H9 (cell line): Measurements from ENCODE around the gene POP4. TPM values are rescaled to one million over a fixed set of nuclear protein-coding genes. Genes with fewer than 3 reads are reported as not detected.

Experiments used
- DNase-seq: peaks from one replicate; pipeline ENCODE4 v3.0.0-alpha.2; 2017
- H2AFZ ChIP-seq: one replicate; pipeline ENCODE4 v1.6.1; 2013; ENCODE audit warnings: mild to moderate bottlenecking, low read length, control low read depth, moderate library complexity
- H2AK5ac ChIP-seq: 2 replicates; pipeline ENCODE4 v1.6.1; 2013; ENCODE audit warnings: low read length, control low read depth, mixed read lengths; ENCODE audit not compliant: insufficient read length
- H2BK120ac ChIP-seq: one replicate; pipeline ENCODE4 v1.6.1; 2013; ENCODE audit warnings: low read depth, mild to moderate bottlenecking, low read length, control low read depth, inconsistent platforms; ENCODE audit not compliant: poor library complexity, severe bottlenecking
- H2BK12ac ChIP-seq: 2 replicates; pipeline ENCODE4 v1.6.1; 2013; ENCODE audit warnings: low read length, control low read depth, mixed read lengths, low read depth; ENCODE audit not compliant: insufficient read length
- H2BK15ac ChIP-seq: 2 replicates; pipeline ENCODE4 v1.6.1; 2013; ENCODE audit warnings: low read depth, low read length, control low read depth
- H2BK20ac ChIP-seq: one replicate; pipeline ENCODE4 v1.6.1; 2013; ENCODE audit warnings: low read depth, mild to moderate bottlenecking, low read length, control low read depth, inconsistent platforms; ENCODE audit not compliant: poor library complexity, severe bottlenecking
- H2BK5ac ChIP-seq: 2 replicates; pipeline ENCODE4 v1.6.1; 2013; ENCODE audit warnings: low read length, control low read depth, mixed read lengths; ENCODE audit not compliant: insufficient read length
- H3K14ac ChIP-seq: 2 replicates; pipeline ENCODE4 v1.6.1; 2013; ENCODE audit warnings: low read length, control low read depth; ENCODE audit not compliant: insufficient read depth
- H3K18ac ChIP-seq: 2 replicates; pipeline ENCODE4 v1.6.1; 2013; ENCODE audit warnings: low read depth, mild to moderate bottlenecking, mixed read lengths, low read length, control low read depth; ENCODE audit not compliant: insufficient read length
- H3K23ac ChIP-seq: 2 replicates; pipeline ENCODE4 v1.6.1; 2013; ENCODE audit warnings: low read length, control low read depth, mixed read lengths, low read depth; ENCODE audit not compliant: insufficient read length
- H3K23me2 ChIP-seq: 2 replicates; pipeline ENCODE4 v1.6.1; 2013; ENCODE audit warnings: low read depth, mild to moderate bottlenecking, mixed read lengths, low read length, control low read depth; ENCODE audit not compliant: insufficient read length, poor library complexity, severe bottlenecking
- H3K27ac ChIP-seq: 2 replicates; pipeline ENCODE4 v1.5.1; 2013; ENCODE audit warnings: low read length, control low read depth, mixed read lengths, low read depth; ENCODE audit not compliant: insufficient read length
- H3K27me3 ChIP-seq: 2 replicates; pipeline ENCODE4 v1.6.1; 2013; ENCODE audit warnings: low read length, control low read depth, inconsistent platforms; ENCODE audit not compliant: insufficient read depth
- H3K4ac ChIP-seq: 2 replicates; pipeline ENCODE4 v1.6.1; 2013; ENCODE audit warnings: low read depth, mild to moderate bottlenecking, control low read depth, inconsistent platforms, low read length, moderate library complexity
- H3K4me1 ChIP-seq: 2 replicates; pipeline ENCODE4 v1.6.1; 2013; ENCODE audit warnings: low read length, control low read depth, inconsistent platforms; ENCODE audit not compliant: insufficient read depth
- H3K4me2 ChIP-seq: 2 replicates; pipeline ENCODE4 v1.6.1; 2013; ENCODE audit warnings: low read length, control low read depth, mixed read lengths; ENCODE audit not compliant: insufficient read length, insufficient read depth
- H3K56ac ChIP-seq: 2 replicates; pipeline ENCODE4 v1.6.1; 2013; ENCODE audit warnings: low read depth, mild to moderate bottlenecking, mixed read lengths, low read length, control low read depth; ENCODE audit not compliant: insufficient read length
- H3K79me1 ChIP-seq: 2 replicates; pipeline ENCODE4 v1.6.1; 2013; ENCODE audit warnings: low read depth, mild to moderate bottlenecking, moderate library complexity, low read length, control low read depth, inconsistent platforms; ENCODE audit not compliant: insufficient read depth, poor library complexity, severe bottlenecking
- H3K79me2 ChIP-seq: 2 replicates; pipeline ENCODE4 v1.6.1; 2013; ENCODE audit warnings: low read length, control low read depth, inconsistent platforms; ENCODE audit not compliant: insufficient read depth
- H3K9ac ChIP-seq: 2 replicates; pipeline ENCODE4 v1.6.1; 2013; ENCODE audit warnings: low read length, control low read depth, mixed read lengths; ENCODE audit not compliant: insufficient read length; ENCODE audit errors: extremely low read depth
- H3K9me3 ChIP-seq: one replicate; pipeline ENCODE4 v1.6.1; 2013; ENCODE audit warnings: low read depth, low read length, inconsistent platforms; ENCODE audit not compliant: control insufficient read depth
- H3T11ph ChIP-seq: one replicate; pipeline ENCODE4 v1.6.1; 2013; ENCODE audit warnings: mild to moderate bottlenecking, low read length, control low read depth, inconsistent platforms
- H4K20me1 ChIP-seq: one replicate; pipeline ENCODE4 v1.6.1; 2013; ENCODE audit not compliant: control insufficient read depth, insufficient read length, insufficient read depth
- H4K5ac ChIP-seq: 2 replicates; pipeline ENCODE4 v1.6.1; 2013; ENCODE audit warnings: low read depth, mild to moderate bottlenecking, mixed read lengths, low read length, control low read depth; ENCODE audit not compliant: insufficient read length
- H4K8ac ChIP-seq: replicated peaks from 2 replicates; pipeline ENCODE4 v1.6.1; 2013; ENCODE audit warnings: low read length, control low read depth, mixed read lengths, low read depth; ENCODE audit not compliant: insufficient read length
- H4K91ac ChIP-seq: 2 replicates; pipeline ENCODE4 v1.6.1; 2013; ENCODE audit warnings: low read depth, mild to moderate bottlenecking, moderate library complexity, mixed read lengths, low read length, control low read depth; ENCODE audit not compliant: insufficient read length
- H3K27ac Mint-ChIP-seq, 3 experiments: 2 replicates in 2 of 3; 3 replicates in 1 of 3; pipeline ENCODE4 v1.8.0; 2020 to 2021; ENCODE audit warnings: mixed read lengths in 3 of 3, mild to moderate bottlenecking in 1 of 3, moderate library complexity in 1 of 3
- H3K27me3 Mint-ChIP-seq: 2 replicates; pipeline ENCODE4 v1.8.0; 2021; ENCODE audit warnings: low read depth, mild to moderate bottlenecking, moderate library complexity, mixed read lengths
- H3K36me3 Mint-ChIP-seq, 3 experiments: 2 replicates in 2 of 3; 3 replicates in 1 of 3; pipeline ENCODE4 v1.8.0; 2020 to 2021; ENCODE audit warnings: low read depth in 3 of 3, mixed read lengths in 3 of 3; ENCODE audit not compliant: insufficient read depth in 1 of 3
- H3K4me1 Mint-ChIP-seq, 2 experiments: 2 replicates each; pipeline ENCODE4 v1.8.0; 2020; ENCODE audit warnings: mixed read lengths in 2 of 2
- H3K4me3 Mint-ChIP-seq, 2 experiments: 2 replicates in 1 of 2; 3 replicates in 1 of 2; pipeline ENCODE4 v1.8.0; 2020 to 2021; ENCODE audit warnings: mild to moderate bottlenecking in 2 of 2, mixed read lengths in 2 of 2, moderate library complexity in 1 of 2
- H3K9me3 Mint-ChIP-seq, 2 experiments: 2 replicates in 1 of 2; 3 replicates in 1 of 2; pipeline ENCODE4 v1.8.0; 2020; ENCODE audit warnings: mild to moderate bottlenecking in 2 of 2, mixed read lengths in 2 of 2, moderate library complexity in 1 of 2
- WGBS: extraction: QIAGEN DNeasy Blood & Tissue Kit; methylation state at CpG from one replicate; pipeline ENCODE4 v1.1.7; 2013; ENCODE audit warnings: missing lambda C conversion rate, low lambda C conversion rate, mixed read lengths; ENCODE audit not compliant: insufficient read length; ENCODE audit errors: extremely low coverage; 5-methylcytosine and 5-hydroxymethylcytosine counted together
- total RNA-seq: library from RNA; stranded (reverse); gene quantifications from 2 replicates; pipeline ENCODE4 v1.2.1, GENCODE V29; 2021
- TF ChIP-seq, protein P1 (sequence below): fragments of 200-600 bp; sonication (generic); conservative IDR thresholded peaks from 3 replicates; pipeline ENCODE4 v1.8.0; 2021; ENCODE audit warnings: antibody characterized with exemption, mild to moderate bottlenecking

Gene POP4
- total RNA-seq, 1 experiment from 2014 or later: 51.4 TPM

DNA sequence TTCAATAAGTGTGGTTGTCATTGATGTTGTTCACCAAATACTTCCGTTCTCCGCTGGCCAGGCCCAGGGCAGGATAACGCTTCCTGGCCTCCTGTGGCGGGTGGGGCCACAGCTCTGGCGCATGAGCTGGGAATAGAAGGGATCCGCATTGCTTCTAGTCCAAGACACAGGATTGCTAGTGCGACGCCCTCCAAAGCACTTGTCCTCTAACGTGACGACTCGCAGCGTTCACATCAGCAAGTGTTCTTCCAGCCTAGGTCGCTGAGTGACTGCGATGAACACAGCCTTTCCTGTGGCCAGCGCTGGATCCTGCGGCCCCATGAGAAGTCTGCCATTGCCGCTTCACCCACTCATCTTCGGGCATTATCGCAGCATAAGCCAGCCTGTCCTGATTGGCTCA lies 40.9 kb upstream of the POP4 start:
- H3K27ac ChIP-seq: no peak overlapping the region
- TF ChIP-seq, protein P1, sequence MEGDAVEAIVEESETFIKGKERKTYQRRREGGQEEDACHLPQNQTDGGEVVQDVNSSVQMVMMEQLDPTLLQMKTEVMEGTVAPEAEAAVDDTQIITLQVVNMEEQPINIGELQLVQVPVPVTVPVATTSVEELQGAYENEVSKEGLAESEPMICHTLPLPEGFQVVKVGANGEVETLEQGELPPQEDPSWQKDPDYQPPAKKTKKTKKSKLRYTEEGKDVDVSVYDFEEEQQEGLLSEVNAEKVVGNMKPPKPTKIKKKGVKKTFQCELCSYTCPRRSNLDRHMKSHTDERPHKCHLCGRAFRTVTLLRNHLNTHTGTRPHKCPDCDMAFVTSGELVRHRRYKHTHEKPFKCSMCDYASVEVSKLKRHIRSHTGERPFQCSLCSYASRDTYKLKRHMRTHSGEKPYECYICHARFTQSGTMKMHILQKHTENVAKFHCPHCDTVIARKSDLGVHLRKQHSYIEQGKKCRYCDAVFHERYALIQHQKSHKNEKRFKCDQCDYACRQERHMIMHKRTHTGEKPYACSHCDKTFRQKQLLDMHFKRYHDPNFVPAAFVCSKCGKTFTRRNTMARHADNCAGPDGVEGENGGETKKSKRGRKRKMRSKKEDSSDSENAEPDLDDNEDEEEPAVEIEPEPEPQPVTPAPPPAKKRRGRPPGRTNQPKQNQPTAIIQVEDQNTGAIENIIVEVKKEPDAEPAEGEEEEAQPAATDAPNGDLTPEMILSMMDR: no peak
- peak overlapping the region; percentile 15 for H4K8ac ChIP-seq
- WGBS: no CpG with 5 or more reads among the region's 19 CpGs
- H2BK12ac ChIP-seq: no peak overlapping the region
- no peaks in the 10 kb centered on the region; a peak in 1 of 7 replicates for H3K36me3 Mint-ChIP-seq
- H3K18ac ChIP-seq: no peak overlapping the region
- H3K56ac ChIP-seq: no peak overlapping the region
- H3K4me3 Mint-ChIP-seq: no peak overlapping the region
- H2AK5ac ChIP-seq: no peak overlapping the region
- peaks cover 3% of the 10 kb centered on the region for H3K9me3 ChIP-seq
- H3K4me1 Mint-ChIP-seq: peaks cover 4 to 13% of the 10 kb centered on the region in 2 experiments
- no peaks in the 10 kb centered on the region for H3K79me1 ChIP-seq
- no peak overlapping the region for H3K4me2 ChIP-seq
- no peaks in the 10 kb centered on the region for H3K27me3 ChIP-seq
- peaks cover 0 to 2% of the 10 kb centered on the region in 2 experiments; a peak in 3 of 5 replicates for H3K9me3 Mint-ChIP-seq
- no peak overlapping the region for H2BK15ac ChIP-seq
- no peaks in the 10 kb centered on the region for H3K79me2 ChIP-seq
- no peak overlapping the region for H3K27ac Mint-ChIP-seq
- no peak overlapping the region for H3K4ac ChIP-seq
- no peak overlapping the region for H2BK120ac ChIP-seq
- H4K5ac ChIP-seq: no peak overlapping the region
- no peak overlapping the region for H2BK20ac ChIP-seq
- H4K20me1 ChIP-seq: no peaks in the 10 kb centered on the region
- peaks cover 28% of the 10 kb centered on the region for H3K27me3 Mint-ChIP-seq
- H2BK5ac ChIP-seq: no peak overlapping the region
- peak overlapping the region; percentile 58 for H3K14ac ChIP-seq
- no peaks in the 10 kb centered on the region for H3K23me2 ChIP-seq
- H3K4me1 ChIP-seq: no peaks in the 10 kb centered on the region; the same call in 1 of the 2 replicates
- H3K23ac ChIP-seq: no peak overlapping the region
- no peak overlapping the region for H3K9ac ChIP-seq
- H3T11ph ChIP-seq: no peak overlapping the region
- no peak for DNase-seq
- no peak overlapping the region for H4K91ac ChIP-seq
- no peak overlapping the region for H2AFZ ChIP-seq
